Spleen (tissue), 7 donors: ENCODE data around the gene ABCA7.

ENCODE experiments used
- POLR2AphosphoS5 ChIP-seq, 3 donors: sonication (generic); formaldehyde crosslinking; IDR thresholded peaks; one replicate each; pipeline ENCODE4 v1.5.1; 2017; ENCODE audit warnings: antibody characterized with exemption in 3 of 3
- TF ChIP-seq, protein P1 (sequence below), 11 experiments: fragments of 200-600 bp in 7 of 11; fragments of 450-650 bp in 4 of 11; sonication (generic) in 4 of 11; IDR thresholded peaks in 8 of 11; conservative IDR thresholded peaks in 3 of 11; 1 replicate in 7 of 11; 2 replicates in 4 of 11; pipeline versions ENCODE4 v1.4.0 to v1.8.0; 2016 to 2021; ENCODE audit warnings: antibody characterized with exemption in 11 of 11, inconsistent platforms in 4 of 11, mild to moderate bottlenecking in 1 of 11
- donor health status: DM: no; HTN: no; CAD: no; lungs with moderate emphysema.
- donor health status: DM: no; HTN: no; CAD: no.
- donor health status: DM: no; HTN: no; CAD: no.

DNA sequence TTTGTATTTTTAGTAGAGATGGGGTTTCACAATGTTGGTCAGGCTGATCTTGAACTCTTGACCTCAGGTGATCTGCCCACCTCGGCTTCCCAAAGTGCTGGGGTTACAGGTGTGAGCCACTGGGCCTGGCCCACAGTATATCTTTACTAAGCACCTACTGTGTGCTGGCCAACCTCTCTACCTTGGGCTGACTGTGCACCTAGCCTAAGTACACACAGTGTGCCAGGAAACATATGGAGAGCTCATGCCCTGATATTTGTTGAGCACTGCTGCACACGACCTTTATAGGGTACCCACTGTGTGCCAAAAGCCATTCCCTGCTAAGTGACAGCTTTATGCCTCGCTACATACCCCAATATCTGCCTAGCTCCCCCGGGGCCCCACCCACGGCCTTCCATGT, 20.8 kb downstream of the ABCA7 start:
- TF ChIP-seq, protein P1, sequence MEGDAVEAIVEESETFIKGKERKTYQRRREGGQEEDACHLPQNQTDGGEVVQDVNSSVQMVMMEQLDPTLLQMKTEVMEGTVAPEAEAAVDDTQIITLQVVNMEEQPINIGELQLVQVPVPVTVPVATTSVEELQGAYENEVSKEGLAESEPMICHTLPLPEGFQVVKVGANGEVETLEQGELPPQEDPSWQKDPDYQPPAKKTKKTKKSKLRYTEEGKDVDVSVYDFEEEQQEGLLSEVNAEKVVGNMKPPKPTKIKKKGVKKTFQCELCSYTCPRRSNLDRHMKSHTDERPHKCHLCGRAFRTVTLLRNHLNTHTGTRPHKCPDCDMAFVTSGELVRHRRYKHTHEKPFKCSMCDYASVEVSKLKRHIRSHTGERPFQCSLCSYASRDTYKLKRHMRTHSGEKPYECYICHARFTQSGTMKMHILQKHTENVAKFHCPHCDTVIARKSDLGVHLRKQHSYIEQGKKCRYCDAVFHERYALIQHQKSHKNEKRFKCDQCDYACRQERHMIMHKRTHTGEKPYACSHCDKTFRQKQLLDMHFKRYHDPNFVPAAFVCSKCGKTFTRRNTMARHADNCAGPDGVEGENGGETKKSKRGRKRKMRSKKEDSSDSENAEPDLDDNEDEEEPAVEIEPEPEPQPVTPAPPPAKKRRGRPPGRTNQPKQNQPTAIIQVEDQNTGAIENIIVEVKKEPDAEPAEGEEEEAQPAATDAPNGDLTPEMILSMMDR (IDR thresholded peaks at IDR 0.05 in 8 of 11, conservative IDR thresholded peaks at IDR 0.05 in 3 of 11), result no peak
- no peak for TF ChIP-seq POLR2AphosphoS5 (IDR thresholded peaks at IDR 0.05)
